Retinal pigment epithelial cell (primary cell): ENCODE results near the gene C8G.

Experiments
- DNase-seq: peaks from one replicate; pipeline ENCODE4 v3.0.0-alpha.2; 2010; ENCODE audit warnings: low read depth
- H3K4me3 ChIP-seq: 2 replicates; pipeline ENCODE4 v1.5.1; 2011; ENCODE audit warnings: mild to moderate bottlenecking, low read length, control low read depth, moderate library complexity
- TF ChIP-seq, protein P1 (sequence below): conservative IDR thresholded peaks from 2 replicates; pipeline ENCODE4 v1.5.1; 2011; ENCODE audit warnings: low read depth, low read length, control low read depth, inconsistent platforms

C8G gene

DNA sequence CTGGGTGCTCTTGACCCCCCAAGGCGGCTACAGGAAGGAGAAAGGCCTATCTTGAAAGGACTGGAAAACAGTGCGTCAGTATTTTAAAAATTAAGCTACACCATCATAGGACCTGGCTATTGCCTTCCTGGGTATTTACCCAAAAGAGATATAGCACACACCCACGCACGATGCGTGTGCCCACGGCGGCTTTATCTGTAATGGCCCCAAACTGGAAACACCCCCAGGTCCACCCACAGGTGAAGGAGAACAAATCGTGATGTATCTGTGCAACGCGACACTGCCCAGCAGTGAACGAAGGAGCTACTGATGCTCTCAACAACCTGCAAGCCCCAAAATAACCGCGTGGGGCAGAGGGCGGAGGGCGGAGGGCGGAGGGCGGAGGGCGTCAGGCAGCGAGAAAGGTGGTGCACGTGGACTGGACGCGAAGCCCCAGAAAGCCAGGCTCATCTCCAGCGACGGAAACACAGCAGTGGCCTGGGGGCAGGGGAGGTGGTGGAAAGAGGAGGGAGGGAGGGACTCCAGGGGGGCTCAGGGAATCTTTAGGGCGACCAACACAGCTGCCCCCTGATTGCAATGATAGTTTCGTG lies 19.9 kb downstream of the C8G start:
- TF ChIP-seq, protein P1, sequence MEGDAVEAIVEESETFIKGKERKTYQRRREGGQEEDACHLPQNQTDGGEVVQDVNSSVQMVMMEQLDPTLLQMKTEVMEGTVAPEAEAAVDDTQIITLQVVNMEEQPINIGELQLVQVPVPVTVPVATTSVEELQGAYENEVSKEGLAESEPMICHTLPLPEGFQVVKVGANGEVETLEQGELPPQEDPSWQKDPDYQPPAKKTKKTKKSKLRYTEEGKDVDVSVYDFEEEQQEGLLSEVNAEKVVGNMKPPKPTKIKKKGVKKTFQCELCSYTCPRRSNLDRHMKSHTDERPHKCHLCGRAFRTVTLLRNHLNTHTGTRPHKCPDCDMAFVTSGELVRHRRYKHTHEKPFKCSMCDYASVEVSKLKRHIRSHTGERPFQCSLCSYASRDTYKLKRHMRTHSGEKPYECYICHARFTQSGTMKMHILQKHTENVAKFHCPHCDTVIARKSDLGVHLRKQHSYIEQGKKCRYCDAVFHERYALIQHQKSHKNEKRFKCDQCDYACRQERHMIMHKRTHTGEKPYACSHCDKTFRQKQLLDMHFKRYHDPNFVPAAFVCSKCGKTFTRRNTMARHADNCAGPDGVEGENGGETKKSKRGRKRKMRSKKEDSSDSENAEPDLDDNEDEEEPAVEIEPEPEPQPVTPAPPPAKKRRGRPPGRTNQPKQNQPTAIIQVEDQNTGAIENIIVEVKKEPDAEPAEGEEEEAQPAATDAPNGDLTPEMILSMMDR = no peak
- no peak for DNase-seq
- H3K4me3 ChIP-seq = no peak overlapping the region

DNA sequence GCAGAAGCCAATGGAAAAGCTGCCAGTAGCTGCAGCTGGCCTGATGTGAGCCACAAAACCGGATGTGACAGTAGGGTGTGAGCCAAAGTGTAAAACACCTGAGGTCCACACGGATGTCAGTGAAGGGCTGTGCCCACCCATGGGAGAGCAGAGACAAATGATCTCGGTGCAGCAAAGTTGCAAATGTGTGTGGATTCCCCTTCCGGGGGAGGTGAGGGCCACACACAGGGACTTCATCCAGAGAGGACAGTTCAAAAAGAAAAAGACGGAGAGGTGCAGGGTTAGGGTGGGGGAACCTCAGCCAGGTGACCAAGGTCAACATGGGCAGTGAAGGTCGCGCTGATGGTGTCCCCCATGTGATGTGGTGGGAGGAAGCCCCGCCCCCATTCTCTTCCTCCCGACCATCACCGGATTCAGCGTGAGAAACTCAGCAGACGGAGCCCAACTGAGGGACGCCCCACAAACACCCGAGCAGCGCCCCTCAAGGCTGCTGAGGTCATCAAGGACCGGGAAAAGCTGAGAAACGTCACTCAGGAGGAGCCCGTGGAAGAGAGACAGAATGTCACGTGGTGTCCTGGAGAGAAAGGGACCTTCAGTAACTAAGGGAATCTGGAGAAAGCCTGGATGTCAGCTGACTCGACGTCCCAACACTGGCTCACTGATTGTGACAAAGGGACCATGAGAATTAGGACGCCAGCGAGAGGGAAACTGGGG lies 20.9 kb downstream of the C8G start:
- peak overlapping the region; percentile 4 for H3K4me3 ChIP-seq
- DNase-seq = no peak
- TF ChIP-seq, protein P1 = no peak

- no peak overlapping the region for H3K4me3 ChIP-seq
- TF ChIP-seq, protein P1 = no peak
- DNase-seq = no peak
Observed at GRCh38 chr9:136968333-136969127, 23.5 kb downstream of the C8G start.

GRCh38 chr9:136969150-136969549 lies 24.1 kb downstream of the C8G start:
- TF ChIP-seq, protein P1 = no peak
- no peak for DNase-seq
- H3K4me3 ChIP-seq = no peak overlapping the region

- H3K4me3 ChIP-seq = no peak overlapping the region
- DNase-seq = no peak
- TF ChIP-seq, protein P1 = no peak
Observed at GRCh38 chr9:136969774-136970173, 24.7 kb downstream of the C8G start.

DNA sequence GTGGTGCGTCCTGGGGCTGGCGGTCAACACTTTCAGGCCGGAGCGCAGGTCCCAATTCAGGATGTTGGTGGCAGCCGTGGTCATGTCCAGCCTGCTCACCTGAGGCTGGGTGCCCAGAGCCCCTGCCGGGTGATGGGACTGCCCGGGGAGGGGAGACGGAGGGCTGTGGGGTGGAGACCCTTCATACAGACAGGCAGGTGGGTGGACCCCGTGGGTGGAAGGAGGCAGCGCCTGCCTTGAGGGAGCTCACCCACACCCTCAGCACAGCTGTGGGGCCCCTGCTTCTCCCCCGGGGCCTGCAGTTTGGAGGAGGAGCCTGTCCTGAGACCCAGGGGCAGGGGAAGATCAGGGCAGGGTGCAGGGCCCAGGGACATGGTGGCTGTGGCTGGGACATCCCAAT lies 25.3 kb downstream of the C8G start:
- no peak overlapping the region for H3K4me3 ChIP-seq
- TF ChIP-seq, protein P1 = no peak
- no peak for DNase-seq

DNA sequence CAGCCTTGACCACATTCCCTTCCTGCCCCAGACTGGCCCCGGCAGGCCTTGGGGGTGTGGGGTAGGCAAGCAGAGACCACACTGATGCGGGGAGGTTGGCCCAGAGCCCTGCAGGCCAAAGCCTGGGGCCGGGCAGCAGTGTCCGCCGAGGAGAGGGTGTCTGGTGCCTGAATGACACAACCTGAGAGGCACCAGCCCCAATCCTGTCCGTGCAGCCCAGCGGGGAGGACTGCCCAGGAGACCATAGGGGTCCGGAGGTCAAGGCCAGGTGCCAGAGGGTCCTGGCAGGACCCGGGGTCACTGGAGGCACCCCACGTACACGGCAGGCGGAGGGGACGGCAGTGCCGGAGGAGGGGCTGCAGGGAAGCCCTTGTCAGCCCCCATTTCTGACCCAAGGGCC lies 26.7 kb downstream of the C8G start:
- DNase-seq = no peak
- no peak overlapping the region for H3K4me3 ChIP-seq
- TF ChIP-seq, protein P1 = no peak
